Measurements from ENCODE around the gene CORIN.
"Not testable (repeated sequence)": the region's sequence is repeated elsewhere in the genome, so short reads cannot be mapped to it uniquely, and the experiment has no call there.

The CORIN gene

DNA sequence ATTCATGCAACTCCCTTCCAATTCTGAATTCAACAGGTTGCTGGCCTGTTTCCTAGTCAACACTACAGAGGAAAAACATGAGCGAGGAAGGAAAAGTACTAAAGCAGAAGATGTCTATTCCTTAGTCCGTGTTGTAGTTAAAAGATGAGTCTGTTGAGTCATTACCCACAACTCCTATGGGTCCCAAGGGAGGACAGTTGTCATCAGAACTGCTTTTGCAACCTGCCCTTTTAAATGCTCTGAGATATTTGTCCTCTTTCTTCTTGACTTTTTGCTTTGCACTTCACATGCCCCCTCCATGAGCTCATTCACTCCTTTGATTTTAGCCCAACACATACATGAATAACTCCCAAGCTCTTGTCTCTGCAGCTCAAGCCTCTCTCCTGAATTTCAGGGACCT is 119.2 kb downstream of the CORIN start:
- no peak for DNase-seq

DNA sequence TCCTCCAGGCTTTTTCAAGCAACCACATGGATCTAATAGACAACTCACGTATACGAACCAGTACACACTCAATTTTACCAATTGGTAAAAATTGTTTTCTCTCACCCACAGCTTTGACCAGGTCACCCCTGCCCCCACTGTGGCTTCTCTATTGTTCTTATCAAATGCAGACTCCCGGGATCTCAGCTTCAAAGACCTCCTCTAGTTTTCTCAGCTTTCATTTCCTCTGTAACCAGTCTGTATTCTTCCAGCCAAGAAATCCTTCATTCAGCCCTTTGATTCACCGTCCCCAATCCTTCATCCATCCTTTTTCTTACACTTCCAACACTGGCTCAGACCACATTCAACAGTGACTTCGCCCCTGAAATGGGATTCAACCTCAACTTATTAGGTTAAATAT is 120.7 kb downstream of the CORIN start:
- no peak for DNase-seq

DNA sequence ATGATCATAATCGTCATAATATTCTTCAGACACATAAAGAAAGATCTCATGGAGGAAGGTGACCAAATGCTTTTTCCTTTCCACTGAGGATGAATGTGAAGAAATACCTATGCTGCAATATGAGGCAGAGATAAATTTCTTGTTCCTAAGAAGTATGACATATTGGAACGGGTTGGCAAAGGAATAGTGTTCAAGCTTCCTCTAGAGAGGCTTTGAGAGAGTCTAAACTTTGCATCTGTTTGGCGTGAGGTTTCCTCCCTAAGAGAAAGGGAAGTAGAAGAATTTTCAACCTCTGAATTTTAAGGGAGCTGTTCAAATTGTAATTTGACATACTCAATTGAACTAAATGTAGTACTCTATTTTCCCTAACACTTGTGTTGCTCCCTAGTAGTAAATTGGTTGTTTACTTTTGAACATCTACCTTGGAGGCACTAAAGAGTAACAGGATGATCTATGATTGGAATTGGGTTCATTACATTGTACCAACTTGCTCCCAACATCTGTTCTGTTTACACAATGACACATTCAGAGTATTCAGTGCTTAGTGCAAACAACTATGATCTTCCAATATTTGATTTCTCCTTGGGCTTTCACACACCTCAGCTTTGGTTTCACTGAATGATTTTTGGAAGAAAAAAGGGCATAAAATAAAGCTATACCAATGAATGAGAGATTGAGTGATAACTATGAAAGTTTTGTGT is 122.0 kb downstream of the CORIN start:
- no peak for DNase-seq

DNA sequence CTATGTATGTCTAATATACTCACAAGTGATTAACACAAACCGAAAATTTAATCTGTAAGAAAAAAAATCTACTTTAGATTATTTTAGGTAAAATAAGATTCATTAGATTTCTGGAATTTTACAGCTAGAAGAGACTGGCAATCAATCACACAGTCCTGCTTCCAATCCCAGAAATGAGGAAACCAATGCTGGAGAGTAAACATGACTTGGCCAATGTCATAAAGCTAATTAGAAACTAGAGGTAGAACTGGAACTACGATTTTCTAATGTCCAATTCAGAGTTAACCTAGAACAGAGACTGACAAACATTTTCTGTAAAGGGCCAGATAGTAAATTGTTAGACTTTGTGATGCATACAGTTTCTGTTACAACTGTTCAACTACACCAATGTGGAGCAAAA is 123.6 kb downstream of the CORIN start:
- no peak for DNase-seq

DNA sequence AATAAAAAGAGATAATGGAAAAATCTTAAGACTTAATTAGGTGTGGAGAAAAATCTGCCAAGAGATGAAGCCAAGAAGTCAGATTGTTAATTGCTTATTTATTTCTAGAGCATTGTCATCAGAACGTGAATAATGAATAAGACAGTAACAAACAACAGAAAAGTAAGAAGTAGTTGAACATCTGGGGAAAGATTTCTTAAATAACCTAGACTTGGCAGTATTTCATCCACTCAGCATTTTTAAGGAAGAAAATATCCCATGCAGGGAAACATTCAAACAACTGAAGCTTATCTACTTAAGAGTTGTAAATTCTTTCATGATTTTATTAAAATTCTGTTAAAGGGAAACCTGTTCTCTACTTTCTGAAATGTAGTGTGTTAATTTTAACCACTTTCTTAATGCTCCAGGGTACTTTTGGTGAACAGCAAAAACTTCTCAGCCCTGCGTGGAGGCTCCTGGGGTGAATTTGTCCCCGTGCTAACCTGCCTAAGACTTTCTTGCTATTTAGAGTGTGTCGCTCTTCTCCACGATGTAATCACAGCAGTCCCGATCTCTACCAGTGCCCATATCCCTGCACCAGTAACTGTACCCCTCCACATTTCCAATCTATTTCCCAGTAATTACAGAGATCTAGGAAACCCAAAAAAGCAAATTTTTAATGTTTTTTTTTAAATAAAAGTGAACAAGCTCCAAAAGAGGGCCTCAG is 124.6 kb downstream of the CORIN start:
- DNase-seq, result no peak

DNA sequence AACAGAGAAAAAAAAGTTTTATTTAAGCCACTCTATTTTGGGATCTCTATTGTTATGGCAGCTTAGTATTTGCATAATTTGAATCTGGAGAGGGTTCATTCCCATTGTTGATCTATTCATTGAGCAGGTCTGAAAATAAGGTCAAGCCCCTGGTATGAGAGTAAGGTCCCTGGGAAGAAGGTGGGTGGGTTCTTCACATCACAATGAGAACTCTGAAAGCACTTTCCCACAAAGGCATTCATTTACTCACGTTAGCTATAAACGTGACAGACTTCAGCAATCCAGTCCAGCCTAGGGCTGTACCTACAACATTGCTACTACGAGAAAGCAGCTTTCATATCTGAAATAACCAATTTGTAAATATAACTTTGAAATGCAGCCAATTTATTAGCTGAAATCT is 126.2 kb downstream of the CORIN start:
- DNase-seq, result no peak

DNA sequence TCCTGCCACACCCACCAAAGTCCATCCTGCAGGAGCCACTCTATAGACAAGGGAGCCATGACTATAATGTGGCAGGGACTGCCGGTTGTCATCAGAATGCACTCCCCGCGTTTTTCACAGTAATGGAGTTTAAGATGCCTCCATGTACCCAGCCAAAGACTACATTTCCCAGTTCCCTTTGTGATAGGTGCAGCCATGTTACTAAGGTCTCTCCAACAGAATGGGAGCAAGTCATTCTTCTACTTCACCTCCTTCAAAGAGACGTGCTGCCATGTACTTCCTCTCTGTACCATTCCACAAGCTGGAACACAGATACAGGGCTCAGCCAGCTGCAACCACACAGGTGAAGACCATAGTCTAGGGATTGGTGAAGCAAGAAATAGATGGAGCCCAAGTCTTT is 126.7 kb downstream of the CORIN start:
- DNase-seq, result no peak

DNA sequence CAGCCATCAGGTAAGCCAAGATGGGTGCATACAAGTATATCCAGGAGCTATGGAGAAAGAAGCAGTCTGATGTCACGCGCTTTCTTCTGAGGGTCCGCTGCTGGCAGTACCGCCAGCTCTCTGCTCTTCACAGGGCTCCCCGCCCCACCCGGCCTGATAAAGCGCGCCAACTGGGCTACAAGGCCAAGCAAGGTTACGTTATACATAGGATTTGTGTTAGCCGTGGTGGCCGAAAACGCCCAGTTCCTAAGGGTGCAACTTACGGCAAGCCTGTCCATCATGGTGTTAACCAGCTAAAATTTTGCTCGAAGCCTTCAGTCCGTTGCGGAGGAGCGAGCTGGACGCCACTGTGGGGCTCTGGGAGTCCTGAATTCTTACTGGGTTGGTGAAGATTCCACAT is 131.5 kb downstream of the CORIN start:
- not testable (repeated sequence) for DNase-seq

DNA sequence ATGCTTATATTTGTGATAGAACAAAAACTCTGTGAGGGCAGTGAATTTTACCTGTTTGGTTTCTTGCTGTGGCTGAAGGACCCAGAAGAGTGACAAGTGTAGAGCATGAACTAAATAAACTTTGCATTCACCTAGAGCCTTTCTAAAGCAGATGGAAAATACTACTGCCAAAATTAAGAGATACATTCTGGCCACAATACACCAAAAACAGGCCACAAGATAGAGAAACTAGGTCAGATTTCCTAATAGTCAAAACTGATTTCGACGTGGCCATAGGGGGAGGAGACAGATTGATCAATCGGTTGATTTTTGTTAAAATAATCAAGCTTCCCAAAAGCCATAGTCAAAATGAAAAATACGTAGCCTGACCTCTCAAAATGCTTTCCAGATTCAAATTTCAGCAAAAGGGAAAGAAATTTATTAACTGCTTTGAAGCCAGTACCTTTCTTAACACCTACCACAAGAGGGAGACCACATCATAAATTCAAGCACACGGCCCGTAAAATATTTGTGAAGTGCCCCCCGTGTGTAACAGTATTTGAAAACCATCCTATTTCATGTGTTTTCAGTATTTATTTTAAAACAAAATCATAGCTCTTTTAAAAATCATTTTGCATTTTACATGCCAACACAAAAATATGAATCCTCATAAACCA is 132.4 kb downstream of the CORIN start:
- DNase-seq, result no peak

DNA sequence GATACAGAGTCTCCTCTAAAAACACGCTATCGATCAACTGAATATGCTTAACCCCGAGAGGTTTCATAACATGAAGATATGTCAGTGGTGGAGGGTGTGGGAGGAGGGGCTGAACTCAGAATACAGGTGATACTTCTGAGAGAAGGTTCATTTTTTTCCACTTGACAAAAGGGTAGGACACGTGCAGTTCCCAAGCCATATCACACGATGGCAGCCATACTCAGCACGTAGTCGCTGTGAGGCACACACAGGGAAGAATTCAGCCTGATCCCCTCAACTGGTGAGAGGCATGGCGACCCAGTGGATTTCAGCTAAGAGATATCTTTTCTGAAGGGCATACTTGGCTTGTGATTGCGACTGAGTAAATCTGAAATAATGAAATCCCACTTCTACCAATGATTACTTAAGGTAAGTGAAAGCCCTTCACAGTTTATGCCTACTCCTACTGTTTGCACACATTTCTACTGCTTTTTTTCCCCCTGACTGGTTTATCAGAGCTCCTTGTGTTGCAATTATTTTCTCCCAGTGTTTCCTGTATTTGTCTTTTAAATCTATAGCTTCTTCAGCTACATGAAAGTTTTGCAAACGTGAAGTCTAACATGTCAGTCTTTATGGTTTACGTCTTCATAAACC is 133.1 kb downstream of the CORIN start:
- DNase-seq, result no peak

DNA sequence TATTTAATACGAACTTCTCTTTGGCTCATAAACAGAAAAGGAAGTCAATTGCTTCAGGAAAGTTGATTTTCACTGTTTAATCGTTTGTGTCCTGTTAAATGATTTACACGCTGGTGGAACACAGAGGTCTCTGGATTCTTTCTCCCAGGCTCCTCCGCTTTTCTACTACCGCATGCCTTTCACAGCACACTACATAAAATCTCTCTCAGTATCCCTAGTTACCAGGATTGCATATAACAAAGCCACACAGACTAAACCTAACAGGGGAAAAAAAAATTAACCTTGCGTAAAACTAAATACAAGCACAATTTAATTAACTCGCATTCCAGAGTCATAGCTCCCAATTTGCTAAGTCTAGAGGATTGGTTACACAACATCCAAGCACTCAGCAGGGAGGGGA is 133.9 kb downstream of the CORIN start:
- no peak for DNase-seq

DNA sequence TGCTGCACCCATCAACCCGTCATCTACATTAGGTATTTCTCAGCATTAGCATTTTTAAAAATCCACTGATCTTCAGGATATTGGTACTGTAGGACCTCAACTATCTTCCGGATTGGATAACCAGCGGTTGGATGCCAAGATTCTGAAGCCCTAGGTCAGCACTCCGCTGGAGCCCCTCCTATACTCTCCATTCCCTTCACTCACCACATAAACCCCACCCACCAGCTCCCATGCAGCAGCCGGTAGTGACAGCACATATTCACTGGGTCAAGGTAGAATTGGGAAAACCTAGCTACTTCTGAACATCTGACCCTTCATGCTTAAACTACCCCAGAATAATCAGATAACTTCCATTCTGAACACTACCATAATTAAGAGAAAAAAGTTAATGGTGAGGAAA is 134.9 kb downstream of the CORIN start:
- no peak for DNase-seq

DNA sequence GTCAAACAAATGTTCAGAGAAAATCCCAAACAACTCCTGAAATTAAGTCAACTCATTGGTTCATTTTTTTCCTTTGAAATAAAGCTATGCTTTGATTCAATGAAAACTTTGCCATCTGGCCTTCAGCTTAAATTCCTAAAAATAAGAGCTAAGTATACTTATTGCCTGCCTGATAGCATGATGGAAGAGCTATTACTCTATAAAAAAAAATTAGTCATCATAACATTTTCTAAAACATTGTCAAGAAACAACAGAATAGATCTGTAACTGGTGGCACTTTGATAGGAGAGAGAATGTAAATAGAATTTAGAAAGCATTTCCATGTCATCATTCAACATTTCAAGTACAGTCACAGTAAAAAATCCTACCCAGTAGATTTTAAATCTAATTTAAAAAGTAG is 136.6 kb downstream of the CORIN start:
- no peak for DNase-seq

DNA sequence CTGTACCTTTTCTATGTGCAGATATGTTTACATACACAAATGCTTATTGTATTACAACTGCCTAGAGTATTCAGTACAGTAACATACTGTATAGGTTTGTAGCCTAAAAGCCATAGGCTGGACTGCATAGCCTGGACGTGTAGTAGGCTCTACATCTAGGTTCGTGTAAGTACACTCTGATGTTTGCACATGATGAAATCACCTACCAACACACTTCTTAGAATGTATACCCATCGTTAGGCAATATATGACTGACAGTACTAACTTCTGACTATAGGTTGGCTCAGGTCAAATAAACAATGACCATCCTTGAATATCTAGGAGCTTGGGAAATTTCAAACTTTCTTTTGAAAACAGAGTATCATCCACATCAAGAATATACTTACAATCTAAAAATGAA is 139.0 kb downstream of the CORIN start:
- no peak for DNase-seq

DNA sequence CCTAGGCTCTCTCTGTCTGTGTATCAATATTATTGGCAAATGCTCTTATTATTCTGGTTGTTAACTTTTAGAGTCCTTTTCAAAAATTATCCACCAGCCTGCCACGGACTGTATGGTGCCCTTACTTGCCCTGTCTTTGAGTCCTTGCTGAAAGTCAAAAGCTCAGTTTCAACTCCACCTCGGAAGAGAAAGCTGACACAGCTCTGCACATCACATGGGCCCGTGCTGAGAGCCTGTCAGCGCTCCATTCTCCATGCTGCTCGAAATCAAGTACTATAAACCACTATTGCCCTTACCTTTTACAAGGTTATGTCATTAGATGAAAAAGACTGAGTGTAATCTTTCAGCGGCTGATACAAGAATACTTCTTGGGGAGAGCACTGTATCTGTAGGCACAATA is 141.0 kb downstream of the CORIN start:
- no peak for DNase-seq

DNA sequence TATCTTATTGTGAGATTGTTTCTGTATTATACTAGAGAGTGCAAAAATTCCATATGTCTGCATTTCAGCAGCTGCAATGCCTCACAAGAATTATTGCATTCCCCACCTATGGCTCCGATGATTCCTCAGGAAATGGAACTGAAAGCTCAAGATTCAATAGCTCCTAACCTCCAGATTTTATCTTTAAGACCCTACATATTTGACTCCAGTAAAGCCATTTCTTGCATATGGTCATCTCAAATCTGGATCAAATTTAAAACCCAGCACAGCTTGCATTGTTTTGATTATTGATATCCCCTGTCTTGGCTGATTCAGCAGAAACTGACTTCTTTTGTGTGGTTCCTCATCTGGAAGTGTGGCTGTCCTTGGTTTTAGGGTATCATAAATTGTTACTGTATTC is 142.6 kb downstream of the CORIN start:
- DNase-seq, result no peak

DNA sequence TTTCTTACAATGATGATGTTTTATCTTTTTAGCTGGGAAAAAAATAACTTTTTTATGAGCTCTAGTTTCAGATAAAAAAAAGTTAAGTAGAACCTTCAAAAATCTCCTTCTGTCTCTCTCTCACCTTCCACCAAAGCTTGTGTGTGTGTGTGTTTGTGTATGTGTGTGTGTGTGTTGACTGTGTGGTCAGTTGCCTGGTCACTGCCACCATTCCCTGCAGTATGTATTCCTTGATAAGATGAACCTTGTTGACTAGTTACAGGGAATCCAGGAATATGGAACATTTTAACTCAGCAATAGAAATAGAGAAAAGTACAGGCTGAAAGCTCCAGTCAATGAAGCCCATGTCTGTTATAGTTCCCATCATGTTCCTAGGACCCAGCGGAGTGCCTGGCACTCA is 143.5 kb downstream of the CORIN start:
- no peak for DNase-seq

DNA sequence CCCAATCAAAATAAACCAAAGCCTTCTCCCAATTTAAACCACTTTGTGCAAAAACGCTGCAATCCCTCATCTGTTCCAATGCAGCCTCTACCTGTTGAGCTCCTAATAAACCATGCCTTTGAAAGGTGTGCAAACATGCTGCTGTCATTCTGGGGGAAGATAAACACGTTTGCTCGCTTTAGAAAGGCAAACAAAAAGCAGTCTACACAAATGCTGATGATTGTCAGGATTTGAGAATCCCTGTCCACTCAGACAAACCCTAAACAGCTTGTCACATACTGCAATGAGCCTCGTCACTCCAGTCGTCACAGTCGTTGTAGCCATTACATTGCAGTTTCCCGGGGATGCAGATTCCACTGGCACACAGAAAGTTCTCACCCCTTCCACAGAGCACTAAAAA is 145.2 kb downstream of the CORIN start:
- no peak for DNase-seq

DNA sequence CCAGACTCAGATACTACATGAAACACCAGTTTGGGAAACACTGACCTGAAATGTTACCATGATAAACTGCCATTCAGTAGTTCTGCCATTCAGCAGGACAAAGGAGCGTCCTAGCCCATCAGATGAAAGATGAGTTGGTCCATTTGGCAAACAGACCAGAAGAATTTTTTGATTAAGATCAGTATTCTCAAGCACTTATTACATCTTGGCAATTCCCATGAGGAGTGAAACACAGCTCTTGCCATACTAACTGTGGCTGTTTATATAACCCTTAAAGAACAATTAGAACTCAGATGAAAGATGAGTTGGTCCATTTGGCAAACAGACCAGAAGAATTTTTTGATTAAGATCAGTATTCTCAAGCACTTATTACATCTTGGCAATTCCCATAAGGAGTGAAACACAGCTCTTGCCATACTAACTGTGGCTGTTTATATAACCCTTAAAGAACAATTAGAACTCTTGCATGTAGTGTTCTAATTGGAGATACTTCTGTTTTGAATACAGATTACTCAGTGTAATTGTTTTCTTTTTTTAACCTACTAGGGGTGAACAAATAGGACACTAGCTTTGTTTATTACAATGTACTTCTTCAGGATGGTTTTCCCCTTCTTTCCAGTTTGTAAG is 146.0 kb downstream of the CORIN start:
- not testable (repeated sequence) for DNase-seq

DNA sequence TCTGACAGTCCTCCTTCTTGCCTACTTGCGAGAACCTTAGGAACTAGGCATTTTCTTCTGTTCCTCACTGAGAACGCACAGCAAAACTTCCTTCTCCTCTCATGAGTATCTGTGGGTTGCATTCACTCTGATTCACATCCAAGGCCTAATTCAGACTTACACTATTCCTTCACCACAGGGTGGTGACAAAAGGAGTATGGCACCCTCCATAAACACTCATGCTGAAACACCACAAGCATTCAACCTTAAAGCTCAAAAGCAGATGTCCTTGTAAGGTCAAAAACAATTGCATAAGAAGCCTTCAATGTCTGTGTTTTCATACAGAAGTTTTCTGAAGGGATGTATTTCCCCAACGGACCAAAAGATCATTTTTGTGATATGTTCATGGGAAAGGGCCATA is 147.3 kb downstream of the CORIN start:
- DNase-seq, result no peak

DNA sequence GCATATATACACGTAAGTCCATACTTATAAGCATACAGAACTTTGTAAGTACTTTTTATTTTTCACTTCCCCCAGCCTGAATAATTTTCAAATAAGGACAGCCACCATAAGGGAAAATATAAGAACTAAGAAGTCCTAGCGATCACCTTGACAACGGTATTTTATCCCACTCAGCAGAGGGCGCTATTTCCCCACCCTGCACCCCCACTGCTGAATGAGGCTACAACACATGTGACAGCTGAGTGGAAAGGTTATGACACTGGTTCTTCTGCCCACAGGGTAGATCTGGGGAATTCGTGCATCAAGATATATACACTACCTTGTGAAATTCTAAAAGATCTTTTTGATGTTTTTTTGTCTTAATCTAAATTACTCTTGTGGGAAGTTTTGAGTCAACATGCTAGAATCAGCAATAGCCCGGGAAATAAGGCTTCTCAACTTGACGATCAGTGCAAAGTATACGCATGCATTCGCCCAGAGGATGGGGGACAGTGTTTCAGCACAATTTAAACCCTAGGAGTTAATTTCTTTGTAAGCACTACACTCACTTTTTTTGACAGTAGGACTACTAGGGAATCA is 151.5 kb downstream of the CORIN start:
- DNase-seq, result peak; percentile 2

DNA sequence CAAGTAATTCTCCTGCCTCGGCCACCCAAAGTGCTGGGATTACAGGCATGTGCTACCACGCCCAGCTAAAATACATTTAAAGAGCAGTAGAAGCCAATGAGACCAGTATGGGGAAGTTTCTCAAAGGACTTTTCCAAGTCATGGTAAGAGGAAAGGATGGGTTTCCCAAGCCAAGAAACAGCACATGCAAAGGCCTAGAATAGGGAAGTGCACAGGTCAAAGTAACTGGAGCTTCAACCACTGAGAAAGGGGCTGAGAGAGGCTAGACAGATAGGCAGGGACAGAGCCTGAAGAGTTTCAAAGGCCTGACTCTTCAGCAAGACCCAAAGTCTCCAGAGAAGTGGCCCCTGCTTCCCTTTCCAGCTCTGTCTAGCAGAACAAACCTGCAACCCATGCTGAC is 162.1 kb downstream of the CORIN start:
- no peak for DNase-seq

DNA sequence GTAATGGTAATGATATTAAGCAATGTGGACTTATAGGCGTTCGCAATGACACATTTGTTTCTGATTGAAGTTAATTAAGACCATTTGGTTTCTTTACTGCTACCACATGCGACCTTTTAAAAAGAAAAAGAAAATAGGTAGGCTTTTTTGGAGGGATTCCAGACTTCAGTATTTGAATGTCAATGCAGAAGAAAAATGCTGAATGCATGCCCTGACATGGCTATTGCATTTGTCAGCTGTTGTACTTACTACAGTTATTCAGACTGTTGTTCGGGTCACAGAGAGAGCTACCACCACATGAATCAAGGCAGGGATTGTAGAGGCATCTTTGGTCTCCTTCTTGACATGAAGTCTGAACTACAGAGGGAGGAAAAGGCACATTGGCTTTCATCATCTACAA is 163.7 kb downstream of the CORIN start:
- no peak for DNase-seq
